Skeletal muscle cell (primary cell): Measurements from ENCODE around the gene NPAT.

Source experiments
- DNase-seq: peaks from one replicate; pipeline ENCODE4 v3.0.0-alpha.2; 2010; ENCODE audit warnings: low read depth
- H3K4me3 ChIP-seq: 2 replicates; pipeline ENCODE4 v1.5.1; 2011; ENCODE audit warnings: low read depth, mild to moderate bottlenecking, control low read depth, low read length, moderate library complexity

The NPAT gene

GRCh38 chr11:108115500-108116140, 106.8 kb downstream of the NPAT start:
- peak; percentile 46 for DNase-seq
- no peak overlapping the region for H3K4me3 ChIP-seq

DNA sequence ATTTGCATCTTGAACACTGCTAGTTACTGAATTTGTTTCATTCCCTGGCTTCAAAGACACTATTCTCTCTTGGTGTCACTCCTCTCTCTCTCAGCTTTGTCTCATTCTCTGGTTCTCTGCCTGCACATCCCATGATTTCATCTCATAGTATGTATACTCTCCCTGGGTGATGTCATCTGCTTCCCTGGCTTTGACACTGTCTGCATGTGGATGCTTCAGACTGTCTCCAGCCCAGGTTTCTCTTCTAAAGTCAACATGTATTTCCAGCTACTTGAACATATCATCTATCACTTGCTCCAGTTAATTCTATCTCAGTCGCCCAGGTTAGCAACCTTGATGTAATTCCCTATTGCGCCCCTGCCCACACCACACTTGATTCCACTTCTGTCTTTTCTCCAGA, 110.4 kb downstream of the NPAT start:
- DNase-seq: no peak
- no peak overlapping the region for H3K4me3 ChIP-seq

GRCh38 chr11:108111126-108111525, 111.3 kb downstream of the NPAT start:
- no peak overlapping the region for H3K4me3 ChIP-seq
- no peak for DNase-seq
